H9 (cell line): Measurements from ENCODE around the gene SULT1C3. TPM values are rescaled to one million over a fixed set of nuclear protein-coding genes. Genes with fewer than 3 reads are reported as not detected.

Experiments used
- DNase-seq: peaks from one replicate; pipeline ENCODE4 v3.0.0-alpha.2; 2017
- H2AFZ ChIP-seq: one replicate; pipeline ENCODE4 v1.6.1; 2013; ENCODE audit warnings: mild to moderate bottlenecking, low read length, control low read depth, moderate library complexity
- H2AK5ac ChIP-seq: 2 replicates; pipeline ENCODE4 v1.6.1; 2013; ENCODE audit warnings: low read length, control low read depth, mixed read lengths; ENCODE audit not compliant: insufficient read length
- H2BK120ac ChIP-seq: one replicate; pipeline ENCODE4 v1.6.1; 2013; ENCODE audit warnings: low read depth, mild to moderate bottlenecking, low read length, control low read depth, inconsistent platforms; ENCODE audit not compliant: poor library complexity, severe bottlenecking
- H2BK12ac ChIP-seq: 2 replicates; pipeline ENCODE4 v1.6.1; 2013; ENCODE audit warnings: low read length, control low read depth, mixed read lengths, low read depth; ENCODE audit not compliant: insufficient read length
- H2BK15ac ChIP-seq: 2 replicates; pipeline ENCODE4 v1.6.1; 2013; ENCODE audit warnings: low read depth, low read length, control low read depth
- H2BK20ac ChIP-seq: one replicate; pipeline ENCODE4 v1.6.1; 2013; ENCODE audit warnings: low read depth, mild to moderate bottlenecking, low read length, control low read depth, inconsistent platforms; ENCODE audit not compliant: poor library complexity, severe bottlenecking
- H2BK5ac ChIP-seq: 2 replicates; pipeline ENCODE4 v1.6.1; 2013; ENCODE audit warnings: low read length, control low read depth, mixed read lengths; ENCODE audit not compliant: insufficient read length
- H3K14ac ChIP-seq: 2 replicates; pipeline ENCODE4 v1.6.1; 2013; ENCODE audit warnings: low read length, control low read depth; ENCODE audit not compliant: insufficient read depth
- H3K18ac ChIP-seq: 2 replicates; pipeline ENCODE4 v1.6.1; 2013; ENCODE audit warnings: low read depth, mild to moderate bottlenecking, mixed read lengths, low read length, control low read depth; ENCODE audit not compliant: insufficient read length
- H3K23ac ChIP-seq: 2 replicates; pipeline ENCODE4 v1.6.1; 2013; ENCODE audit warnings: low read length, control low read depth, mixed read lengths, low read depth; ENCODE audit not compliant: insufficient read length
- H3K23me2 ChIP-seq: 2 replicates; pipeline ENCODE4 v1.6.1; 2013; ENCODE audit warnings: low read depth, mild to moderate bottlenecking, mixed read lengths, low read length, control low read depth; ENCODE audit not compliant: insufficient read length, poor library complexity, severe bottlenecking
- H3K27ac ChIP-seq: 2 replicates; pipeline ENCODE4 v1.5.1; 2013; ENCODE audit warnings: low read length, control low read depth, mixed read lengths, low read depth; ENCODE audit not compliant: insufficient read length
- H3K27me3 ChIP-seq: 2 replicates; pipeline ENCODE4 v1.6.1; 2013; ENCODE audit warnings: low read length, control low read depth, inconsistent platforms; ENCODE audit not compliant: insufficient read depth
- H3K4ac ChIP-seq: 2 replicates; pipeline ENCODE4 v1.6.1; 2013; ENCODE audit warnings: low read depth, mild to moderate bottlenecking, control low read depth, inconsistent platforms, low read length, moderate library complexity
- H3K4me1 ChIP-seq: 2 replicates; pipeline ENCODE4 v1.6.1; 2013; ENCODE audit warnings: low read length, control low read depth, inconsistent platforms; ENCODE audit not compliant: insufficient read depth
- H3K4me2 ChIP-seq: 2 replicates; pipeline ENCODE4 v1.6.1; 2013; ENCODE audit warnings: low read length, control low read depth, mixed read lengths; ENCODE audit not compliant: insufficient read length, insufficient read depth
- H3K56ac ChIP-seq: 2 replicates; pipeline ENCODE4 v1.6.1; 2013; ENCODE audit warnings: low read depth, mild to moderate bottlenecking, mixed read lengths, low read length, control low read depth; ENCODE audit not compliant: insufficient read length
- H3K79me1 ChIP-seq: 2 replicates; pipeline ENCODE4 v1.6.1; 2013; ENCODE audit warnings: low read depth, mild to moderate bottlenecking, moderate library complexity, low read length, control low read depth, inconsistent platforms; ENCODE audit not compliant: insufficient read depth, poor library complexity, severe bottlenecking
- H3K79me2 ChIP-seq: 2 replicates; pipeline ENCODE4 v1.6.1; 2013; ENCODE audit warnings: low read length, control low read depth, inconsistent platforms; ENCODE audit not compliant: insufficient read depth
- H3K9ac ChIP-seq: 2 replicates; pipeline ENCODE4 v1.6.1; 2013; ENCODE audit warnings: low read length, control low read depth, mixed read lengths; ENCODE audit not compliant: insufficient read length; ENCODE audit errors: extremely low read depth
- H3K9me3 ChIP-seq: one replicate; pipeline ENCODE4 v1.6.1; 2013; ENCODE audit warnings: low read depth, low read length, inconsistent platforms; ENCODE audit not compliant: control insufficient read depth
- H3T11ph ChIP-seq: one replicate; pipeline ENCODE4 v1.6.1; 2013; ENCODE audit warnings: mild to moderate bottlenecking, low read length, control low read depth, inconsistent platforms
- H4K20me1 ChIP-seq: one replicate; pipeline ENCODE4 v1.6.1; 2013; ENCODE audit not compliant: control insufficient read depth, insufficient read length, insufficient read depth
- H4K5ac ChIP-seq: 2 replicates; pipeline ENCODE4 v1.6.1; 2013; ENCODE audit warnings: low read depth, mild to moderate bottlenecking, mixed read lengths, low read length, control low read depth; ENCODE audit not compliant: insufficient read length
- H4K8ac ChIP-seq: replicated peaks from 2 replicates; pipeline ENCODE4 v1.6.1; 2013; ENCODE audit warnings: low read length, control low read depth, mixed read lengths, low read depth; ENCODE audit not compliant: insufficient read length
- H4K91ac ChIP-seq: 2 replicates; pipeline ENCODE4 v1.6.1; 2013; ENCODE audit warnings: low read depth, mild to moderate bottlenecking, moderate library complexity, mixed read lengths, low read length, control low read depth; ENCODE audit not compliant: insufficient read length
- H3K27ac Mint-ChIP-seq, 3 experiments: 2 replicates in 2 of 3; 3 replicates in 1 of 3; pipeline ENCODE4 v1.8.0; 2020 to 2021; ENCODE audit warnings: mixed read lengths in 3 of 3, mild to moderate bottlenecking in 1 of 3, moderate library complexity in 1 of 3
- H3K27me3 Mint-ChIP-seq: 2 replicates; pipeline ENCODE4 v1.8.0; 2021; ENCODE audit warnings: low read depth, mild to moderate bottlenecking, moderate library complexity, mixed read lengths
- H3K36me3 Mint-ChIP-seq, 3 experiments: 2 replicates in 2 of 3; 3 replicates in 1 of 3; pipeline ENCODE4 v1.8.0; 2020 to 2021; ENCODE audit warnings: low read depth in 3 of 3, mixed read lengths in 3 of 3; ENCODE audit not compliant: insufficient read depth in 1 of 3
- H3K4me1 Mint-ChIP-seq, 2 experiments: 2 replicates each; pipeline ENCODE4 v1.8.0; 2020; ENCODE audit warnings: mixed read lengths in 2 of 2
- H3K4me3 Mint-ChIP-seq, 2 experiments: 2 replicates in 1 of 2; 3 replicates in 1 of 2; pipeline ENCODE4 v1.8.0; 2020 to 2021; ENCODE audit warnings: mild to moderate bottlenecking in 2 of 2, mixed read lengths in 2 of 2, moderate library complexity in 1 of 2
- H3K9me3 Mint-ChIP-seq, 2 experiments: 2 replicates in 1 of 2; 3 replicates in 1 of 2; pipeline ENCODE4 v1.8.0; 2020; ENCODE audit warnings: mild to moderate bottlenecking in 2 of 2, mixed read lengths in 2 of 2, moderate library complexity in 1 of 2
- WGBS: extraction: QIAGEN DNeasy Blood & Tissue Kit; methylation state at CpG from one replicate; pipeline ENCODE4 v1.1.7; 2013; ENCODE audit warnings: missing lambda C conversion rate, low lambda C conversion rate, mixed read lengths; ENCODE audit not compliant: insufficient read length; ENCODE audit errors: extremely low coverage; 5-methylcytosine and 5-hydroxymethylcytosine counted together
- total RNA-seq: library from RNA; stranded (reverse); gene quantifications from 2 replicates; pipeline ENCODE4 v1.2.1, GENCODE V29; 2021
- TF ChIP-seq, protein P1 (sequence below): fragments of 200-600 bp; sonication (generic); conservative IDR thresholded peaks from 3 replicates; pipeline ENCODE4 v1.8.0; 2021; ENCODE audit warnings: antibody characterized with exemption, mild to moderate bottlenecking

SULT1C3 gene
- total RNA-seq, 1 experiment from 2014 or later, result not detected

DNA sequence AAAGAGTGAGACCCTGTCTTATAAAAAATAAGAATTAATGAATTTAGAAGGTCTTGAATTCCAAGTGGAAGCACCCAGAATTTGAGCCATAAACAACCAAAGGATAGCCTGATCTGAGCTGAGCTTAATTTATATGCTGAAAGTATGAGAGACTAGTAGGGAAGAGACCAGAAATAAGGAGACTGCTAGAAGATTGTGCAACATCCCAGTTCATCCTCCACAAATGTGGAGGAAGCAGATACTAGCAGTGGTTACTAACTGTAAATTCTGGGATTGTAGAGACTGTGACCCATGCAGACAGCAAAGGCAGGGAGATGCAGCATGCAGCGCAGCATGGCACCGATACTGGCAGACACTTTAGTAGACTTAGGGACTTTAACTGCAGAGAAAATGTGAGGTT is 47.4 kb downstream of the SULT1C3 start:
- H3K27ac Mint-ChIP-seq, result no peak overlapping the region

More for the DNA sequence above, 47.4 kb downstream of the SULT1C3 start:
- no peak overlapping the region for H3T11ph ChIP-seq
- no peak overlapping the region for H4K91ac ChIP-seq
- no peak overlapping the region for H2AFZ ChIP-seq
- TF ChIP-seq, protein P1, sequence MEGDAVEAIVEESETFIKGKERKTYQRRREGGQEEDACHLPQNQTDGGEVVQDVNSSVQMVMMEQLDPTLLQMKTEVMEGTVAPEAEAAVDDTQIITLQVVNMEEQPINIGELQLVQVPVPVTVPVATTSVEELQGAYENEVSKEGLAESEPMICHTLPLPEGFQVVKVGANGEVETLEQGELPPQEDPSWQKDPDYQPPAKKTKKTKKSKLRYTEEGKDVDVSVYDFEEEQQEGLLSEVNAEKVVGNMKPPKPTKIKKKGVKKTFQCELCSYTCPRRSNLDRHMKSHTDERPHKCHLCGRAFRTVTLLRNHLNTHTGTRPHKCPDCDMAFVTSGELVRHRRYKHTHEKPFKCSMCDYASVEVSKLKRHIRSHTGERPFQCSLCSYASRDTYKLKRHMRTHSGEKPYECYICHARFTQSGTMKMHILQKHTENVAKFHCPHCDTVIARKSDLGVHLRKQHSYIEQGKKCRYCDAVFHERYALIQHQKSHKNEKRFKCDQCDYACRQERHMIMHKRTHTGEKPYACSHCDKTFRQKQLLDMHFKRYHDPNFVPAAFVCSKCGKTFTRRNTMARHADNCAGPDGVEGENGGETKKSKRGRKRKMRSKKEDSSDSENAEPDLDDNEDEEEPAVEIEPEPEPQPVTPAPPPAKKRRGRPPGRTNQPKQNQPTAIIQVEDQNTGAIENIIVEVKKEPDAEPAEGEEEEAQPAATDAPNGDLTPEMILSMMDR, result no peak
- no peak overlapping the region for H2BK20ac ChIP-seq
- no peak overlapping the region for H3K56ac ChIP-seq
- no peaks in the 10 kb centered on the region for H3K79me1 ChIP-seq
- H4K5ac ChIP-seq, result no peak overlapping the region
- DNase-seq, result no peak
- H2BK12ac ChIP-seq, result no peak overlapping the region
- no peak overlapping the region for H3K23ac ChIP-seq
- H3K36me3 Mint-ChIP-seq, result no peaks in the 10 kb centered on the region; a peak in 1 of 7 replicates
- H3K9ac ChIP-seq, result no peak overlapping the region
- H2BK120ac ChIP-seq, result no peak overlapping the region
- WGBS, result no CpG with 5 or more reads among the region's 2 CpGs
- H2AK5ac ChIP-seq, result no peak overlapping the region
- H3K14ac ChIP-seq, result no peak overlapping the region
- peaks cover 15 to 18% of the 10 kb centered on the region in 2 experiments for H3K4me1 Mint-ChIP-seq
- no peak overlapping the region for H2BK5ac ChIP-seq
- H4K8ac ChIP-seq, result no peak overlapping the region
- H3K4me2 ChIP-seq, result no peak overlapping the region
- no peak overlapping the region for H3K4me3 Mint-ChIP-seq
- no peaks in the 10 kb centered on the region for H3K27me3 ChIP-seq
- H3K18ac ChIP-seq, result no peak overlapping the region
- H3K9me3 Mint-ChIP-seq, result peaks cover 0 to 4% of the 10 kb centered on the region in 2 experiments; a peak in 4 of 5 replicates
- no peaks in the 10 kb centered on the region for H3K23me2 ChIP-seq
- no peaks in the 10 kb centered on the region for H4K20me1 ChIP-seq
- no peaks in the 10 kb centered on the region; the same call in 1 of the 2 replicates for H3K4me1 ChIP-seq
- no peak overlapping the region for H3K4ac ChIP-seq
- H2BK15ac ChIP-seq, result no peak overlapping the region
- no peak overlapping the region for H3K27ac ChIP-seq
- no peaks in the 10 kb centered on the region for H3K79me2 ChIP-seq
- H3K9me3 ChIP-seq, result no peaks in the 10 kb centered on the region
- no peaks in the 10 kb centered on the region; the same call in none of the 2 replicates for H3K27me3 Mint-ChIP-seq
